ENCODE results near the gene SCN2A. TPM values are rescaled to one million over a fixed set of nuclear protein-coding genes. Genes with fewer than 3 reads are reported as not detected.

The SCN2A gene
- total and polyA plus RNA-seq, 10 of the 15 experiments (the other 5 are each of a cell fraction or from before 2014, with no cell fraction given): 0.01 TPM; not detected in 8

DNA sequence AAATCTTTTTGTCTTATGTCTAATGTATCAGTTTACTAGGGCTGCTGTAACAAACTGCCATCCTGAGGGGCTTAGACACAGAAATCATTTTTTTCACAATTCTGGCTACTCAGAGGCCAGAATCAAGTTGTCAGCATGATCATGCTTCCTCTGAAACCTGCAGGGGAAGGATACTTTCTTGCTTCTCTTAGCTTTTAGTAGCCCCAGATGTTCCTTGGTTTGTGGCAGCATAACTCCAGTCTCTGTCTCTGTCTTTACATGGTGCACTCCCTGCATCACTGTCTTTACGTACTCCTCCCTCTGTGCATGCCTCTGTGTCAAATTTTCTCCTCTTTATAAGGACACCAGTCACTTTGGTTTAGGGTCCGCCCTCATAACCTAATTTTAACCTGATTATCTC, 33.3 kb upstream of the SCN2A start:
- Histone ChIP-seq H3K9me3 (replicated peaks; ENCODE audit: control insufficient read depth, insufficient read depth, low read length) (no peaks in the 10 kb centered on the region), H3K4me2 (ENCODE audit: control insufficient read depth, insufficient read depth) (no peak overlapping the region), H3K27me3 (replicated peaks in 1 of 2; ENCODE audit: control insufficient read depth in 2 of 2, insufficient read depth in 2 of 2, low read length in 1 of 2) (no peaks in the 10 kb centered on the region), H3K27ac (ENCODE audit: control insufficient read depth, insufficient read depth) (no peak overlapping the region), H3K4me1 (ENCODE audit: control insufficient read depth, insufficient read depth, low read length) (no peaks in the 10 kb centered on the region), H3K9ac (ENCODE audit: control insufficient read depth, insufficient read depth, low read length) (no peak overlapping the region), H3K4me3 (no peak overlapping the region), H3K36me3 (ENCODE audit: control insufficient read depth in 2 of 2, insufficient read depth in 2 of 2, low read length in 1 of 2) (no peaks in the 10 kb centered on the region), H4K20me1 (ENCODE audit: control insufficient read depth, insufficient read depth) (no peaks in the 10 kb centered on the region), H3K79me2 (ENCODE audit: control insufficient read depth, insufficient read depth, low read length) (no peaks in the 10 kb centered on the region), H2AFZ (ENCODE audit: control insufficient read depth, low read depth, low read length) (no peak overlapping the region)
- 0% methylated on average over 2 of the region's 2 CpGs for WGBS (ENCODE audit: insufficient coverage, insufficient replicate concordance, low lambda C conversion rate, missing lambda C conversion rate)
- TF ChIP-seq BACH1 (IDR thresholded peaks at IDR 0.05; ENCODE audit: borderline replicate concordance): no peak
- TF ChIP-seq, protein P1, sequence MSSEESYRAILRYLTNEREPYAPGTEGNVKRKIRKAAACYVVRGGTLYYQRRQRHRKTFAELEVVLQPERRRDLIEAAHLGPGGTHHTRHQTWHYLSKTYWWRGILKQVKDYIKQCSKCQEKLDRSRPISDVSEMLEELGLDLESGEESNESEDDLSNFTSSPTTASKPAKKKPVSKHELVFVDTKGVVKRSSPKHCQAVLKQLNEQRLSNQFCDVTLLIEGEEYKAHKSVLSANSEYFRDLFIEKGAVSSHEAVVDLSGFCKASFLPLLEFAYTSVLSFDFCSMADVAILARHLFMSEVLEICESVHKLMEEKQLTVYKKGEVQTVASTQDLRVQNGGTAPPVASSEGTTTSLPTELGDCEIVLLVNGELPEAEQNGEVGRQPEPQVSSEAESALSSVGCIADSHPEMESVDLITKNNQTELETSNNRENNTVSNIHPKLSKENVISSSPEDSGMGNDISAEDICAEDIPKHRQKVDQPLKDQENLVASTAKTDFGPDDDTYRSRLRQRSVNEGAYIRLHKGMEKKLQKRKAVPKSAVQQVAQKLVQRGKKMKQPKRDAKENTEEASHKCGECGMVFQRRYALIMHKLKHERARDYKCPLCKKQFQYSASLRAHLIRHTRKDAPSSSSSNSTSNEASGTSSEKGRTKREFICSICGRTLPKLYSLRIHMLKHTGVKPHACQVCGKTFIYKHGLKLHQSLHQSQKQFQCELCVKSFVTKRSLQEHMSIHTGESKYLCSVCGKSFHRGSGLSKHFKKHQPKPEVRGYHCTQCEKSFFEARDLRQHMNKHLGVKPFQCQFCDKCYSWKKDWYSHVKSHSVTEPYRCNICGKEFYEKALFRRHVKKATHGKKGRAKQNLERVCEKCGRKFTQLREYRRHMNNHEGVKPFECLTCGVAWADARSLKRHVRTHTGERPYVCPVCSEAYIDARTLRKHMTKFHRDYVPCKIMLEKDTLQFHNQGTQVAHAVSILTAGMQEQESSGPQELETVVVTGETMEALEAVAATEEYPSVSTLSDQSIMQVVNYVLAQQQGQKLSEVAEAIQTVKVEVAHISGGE (CRISPR knock-in tag; IDR thresholded peaks at IDR 0.05): no peak
- no peak for TF ChIP-seq NRF1 (conservative IDR thresholded peaks at IDR 0.05; ENCODE audit: low read depth, low read length)
- no peak for TF ChIP-seq ZBED1 (IDR thresholded peaks at IDR 0.05; ENCODE audit: borderline replicate concordance)
- no peak for TF ChIP-seq MYB (IDR thresholded peaks at IDR 0.05; ENCODE audit: borderline replicate concordance, low read depth, low read length)
- TF ChIP-seq TARDBP (IDR thresholded peaks at IDR 0.05; ENCODE audit: borderline replicate concordance): no peak
- TF ChIP-seq, protein P2, sequence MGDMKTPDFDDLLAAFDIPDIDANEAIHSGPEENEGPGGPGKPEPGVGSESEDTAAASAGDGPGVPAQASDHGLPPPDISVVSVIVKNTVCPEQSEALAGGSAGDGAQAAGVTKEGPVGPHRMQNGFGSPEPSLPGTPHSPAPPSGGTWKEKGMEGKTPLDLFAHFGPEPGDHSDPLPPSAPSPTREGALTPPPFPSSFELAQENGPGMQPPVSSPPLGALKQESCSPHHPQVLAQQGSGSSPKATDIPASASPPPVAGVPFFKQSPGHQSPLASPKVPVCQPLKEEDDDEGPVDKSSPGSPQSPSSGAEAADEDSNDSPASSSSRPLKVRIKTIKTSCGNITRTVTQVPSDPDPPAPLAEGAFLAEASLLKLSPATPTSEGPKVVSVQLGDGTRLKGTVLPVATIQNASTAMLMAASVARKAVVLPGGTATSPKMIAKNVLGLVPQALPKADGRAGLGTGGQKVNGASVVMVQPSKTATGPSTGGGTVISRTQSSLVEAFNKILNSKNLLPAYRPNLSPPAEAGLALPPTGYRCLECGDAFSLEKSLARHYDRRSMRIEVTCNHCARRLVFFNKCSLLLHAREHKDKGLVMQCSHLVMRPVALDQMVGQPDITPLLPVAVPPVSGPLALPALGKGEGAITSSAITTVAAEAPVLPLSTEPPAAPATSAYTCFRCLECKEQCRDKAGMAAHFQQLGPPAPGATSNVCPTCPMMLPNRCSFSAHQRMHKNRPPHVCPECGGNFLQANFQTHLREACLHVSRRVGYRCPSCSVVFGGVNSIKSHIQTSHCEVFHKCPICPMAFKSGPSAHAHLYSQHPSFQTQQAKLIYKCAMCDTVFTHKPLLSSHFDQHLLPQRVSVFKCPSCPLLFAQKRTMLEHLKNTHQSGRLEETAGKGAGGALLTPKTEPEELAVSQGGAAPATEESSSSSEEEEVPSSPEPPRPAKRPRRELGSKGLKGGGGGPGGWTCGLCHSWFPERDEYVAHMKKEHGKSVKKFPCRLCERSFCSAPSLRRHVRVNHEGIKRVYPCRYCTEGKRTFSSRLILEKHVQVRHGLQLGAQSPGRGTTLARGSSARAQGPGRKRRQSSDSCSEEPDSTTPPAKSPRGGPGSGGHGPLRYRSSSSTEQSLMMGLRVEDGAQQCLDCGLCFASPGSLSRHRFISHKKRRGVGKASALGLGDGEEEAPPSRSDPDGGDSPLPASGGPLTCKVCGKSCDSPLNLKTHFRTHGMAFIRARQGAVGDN (IDR thresholded peaks at IDR 0.05): no peak
- TF ChIP-seq NFIC (IDR thresholded peaks at IDR 0.05; ENCODE audit: low read depth, low read length): no peak
- TF ChIP-seq SMAD5 (IDR thresholded peaks at IDR 0.05; ENCODE audit: low read depth): no peak
- TF ChIP-seq, protein P3, sequence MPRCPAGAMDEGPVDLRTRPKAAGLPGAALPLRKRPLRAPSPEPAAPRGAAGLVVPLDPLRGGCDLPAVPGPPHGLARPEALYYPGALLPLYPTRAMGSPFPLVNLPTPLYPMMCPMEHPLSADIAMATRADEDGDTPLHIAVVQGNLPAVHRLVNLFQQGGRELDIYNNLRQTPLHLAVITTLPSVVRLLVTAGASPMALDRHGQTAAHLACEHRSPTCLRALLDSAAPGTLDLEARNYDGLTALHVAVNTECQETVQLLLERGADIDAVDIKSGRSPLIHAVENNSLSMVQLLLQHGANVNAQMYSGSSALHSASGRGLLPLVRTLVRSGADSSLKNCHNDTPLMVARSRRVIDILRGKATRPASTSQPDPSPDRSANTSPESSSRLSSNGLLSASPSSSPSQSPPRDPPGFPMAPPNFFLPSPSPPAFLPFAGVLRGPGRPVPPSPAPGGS (IDR thresholded peaks at IDR 0.05; ENCODE audit: borderline replicate concordance, insufficient read depth, low read depth, low read length, poor library complexity, severe bottlenecking): no peak
- TF ChIP-seq BRCA1 (IDR thresholded peaks at IDR 0.05; ENCODE audit: low read depth, low read length): no peak
- ChIA-PET POLR2A (no interaction called here), RAD21 (ENCODE audit: unreplicated experiment) (no interaction called here), SMC1A (ENCODE audit: uncharacterized antibody, unreplicated experiment) (interaction anchor here (1.0 to 5.5 kb wide), 2 partner anchors 188 to 191 kb away, joined by 3 to 36 read pairs; no protein-coding TSS in a partner anchor), CTCF (interaction anchor here (5.8 kb wide), 1 partner anchor 190 kb away, joined by 136 read pairs; no protein-coding TSS in a partner anchor)
- in situ Hi-C loops (cut with MboI) (no loop called here), intact Hi-C loops (cut with micrococcal nuclease; ENCODE audit: unreplicated experiment) (loop anchor here (2.0 to 10.0 kb wide), 3 partner anchors 65 to 471 kb away; no protein-coding TSS in a partner anchor)
- ATAC-seq (no peak), FAIRE-seq (no peak), DNase-seq (ENCODE audit: low read depth, low spot score) (no peak)
- BruUV-seq (replicated peaks): no TSS peak
